HEK293T (cell line): ENCODE data around the gene AKAP6.

Source experiments
- ARNT ChIP-seq: fragments of 450-650 bp; IDR thresholded peaks from 2 replicates; pipeline ENCODE4 v1.6.1; 2017; ENCODE audit warnings: mild to moderate bottlenecking
- BHLHE40 ChIP-seq: fragments of 450-650 bp; IDR thresholded peaks from 2 replicates; pipeline ENCODE4 v1.6.1; 2016; ENCODE audit warnings: mild to moderate bottlenecking, moderate library complexity, borderline replicate concordance
- CTBP1 ChIP-seq: fragments of 450-650 bp; IDR thresholded peaks from 2 replicates; pipeline ENCODE4 v1.6.1; 2016; ENCODE audit warnings: borderline replicate concordance
- ELF4 ChIP-seq: fragments of 450-650 bp; IDR thresholded peaks from 2 replicates; pipeline ENCODE4 v1.6.1; 2017; ENCODE audit warnings: antibody characterized with exemption
- FOXA1 ChIP-seq: fragments of 450-650 bp; IDR thresholded peaks from 2 replicates; pipeline ENCODE4 v1.6.1; 2016; ENCODE audit warnings: mild to moderate bottlenecking
- FOXK2 ChIP-seq: fragments of 450-650 bp; IDR thresholded peaks from 2 replicates; pipeline ENCODE4 v1.6.1; 2016; ENCODE audit warnings: mild to moderate bottlenecking
- FOXM1 ChIP-seq: fragments of 450-650 bp; IDR thresholded peaks from 2 replicates; pipeline ENCODE4 v1.6.1; 2017; ENCODE audit warnings: mild to moderate bottlenecking, borderline replicate concordance
- HDGF ChIP-seq: fragments of 450-650 bp; IDR thresholded peaks from 2 replicates; pipeline ENCODE4 v1.6.1; 2017; ENCODE audit warnings: antibody characterized with exemption, borderline replicate concordance
- LEF1 ChIP-seq: fragments of 450-650 bp; IDR thresholded peaks from 2 replicates; pipeline ENCODE4 v1.6.1; 2017; ENCODE audit warnings: mild to moderate bottlenecking, borderline replicate concordance
- NFRKB ChIP-seq: fragments of 450-650 bp; IDR thresholded peaks from 2 replicates; pipeline ENCODE4 v1.6.1; 2016; ENCODE audit warnings: mild to moderate bottlenecking, moderate library complexity
- PKNOX1 ChIP-seq: fragments of 450-650 bp; IDR thresholded peaks from 2 replicates; pipeline ENCODE4 v1.6.1; 2016
- SP1 ChIP-seq: fragments of 450-650 bp; IDR thresholded peaks from 2 replicates; pipeline ENCODE4 v1.6.1; 2017
- SUZ12 ChIP-seq: fragments of 450-650 bp; IDR thresholded peaks from 2 replicates; pipeline ENCODE4 v1.6.1; 2016; ENCODE audit warnings: mild to moderate bottlenecking
- TARDBP ChIP-seq: fragments of 450-650 bp; IDR thresholded peaks from 2 replicates; pipeline ENCODE4 v1.6.1; 2016

DNA sequence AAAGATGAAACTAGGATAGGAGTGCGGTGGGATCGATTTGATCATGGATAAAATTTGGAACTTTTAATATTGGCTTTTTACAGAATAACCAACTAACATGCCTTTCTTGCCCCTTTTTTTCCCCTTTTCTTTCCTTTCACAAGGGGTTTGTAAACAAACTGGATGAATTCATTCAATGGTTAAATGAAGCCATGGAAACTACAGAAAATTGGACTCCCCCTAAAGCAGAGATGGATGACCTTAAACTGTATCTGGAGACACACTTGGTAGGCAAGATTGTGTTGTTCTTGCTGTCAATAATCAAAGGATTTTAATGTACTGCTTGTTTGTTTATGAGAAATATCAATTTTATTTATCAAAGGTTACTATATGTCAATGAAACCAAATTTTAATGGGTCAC lies 247.9 kb downstream of the AKAP6 start:
- TF ChIP-seq SP1 (no peak), FOXM1 (no peak), BHLHE40 (no peak), TARDBP (no peak), HDGF (no peak), ELF4 (no peak), FOXK2 (no peak), ARNT (no peak), LEF1 (no peak), SUZ12 (no peak), PKNOX1 (no peak), FOXA1 (no peak), NFRKB (no peak), CTBP1 (no peak)
